ENCODE measurements around the gene TRIM25. TPM values are rescaled to one million over a fixed set of nuclear protein-coding genes. Genes with fewer than 3 reads are reported as not detected.

Gene TRIM25
- polyA plus RNA-seq, 3 donors: 12.8 to 27.0 (median 18.4) TPM

Other genes with a start within 250 kb of the TRIM25 start
- gene C17orf67, start 80.1 kb downstream of the TRIM25 start, polyA plus RNA-seq: under 1 TPM; 0.34 to 0.45 (median 0.39) TPM
- gene DGKE, start 79.9 kb downstream of the TRIM25 start, polyA plus RNA-seq: 1 to 10 TPM; 1.4 to 2.1 (median 1.6) TPM
- gene COIL, start 47.0 kb upstream of the TRIM25 start, polyA plus RNA-seq: 1 to 10 TPM; 4.8 to 8.7 (median 7.3) TPM
- gene SCPEP1, start 64.1 kb upstream of the TRIM25 start, polyA plus RNA-seq: 10 to 100 TPM; 13.4 to 55.3 (median 38.1) TPM
- gene AKAP1, start 171.2 kb upstream of the TRIM25 start, polyA plus RNA-seq: 10 to 100 TPM; 10.6 to 49.3 (median 23.9) TPM

All from adipose tissue (tissue), 3 donors.